Hypothalamus (tissue), 51 donors: Measurements from ENCODE around the gene OBP2A.
"Not testable (repeated sequence)": the region's sequence is repeated elsewhere in the genome, so short reads cannot be mapped to it uniquely, and the experiment has no call there.

Experiments used
- DNase-seq, 51 donors: peaks; one replicate each; lab custom pipeline; 2025; lab: John Stamatoyannopoulos, UW

The OBP2A gene

DNA sequence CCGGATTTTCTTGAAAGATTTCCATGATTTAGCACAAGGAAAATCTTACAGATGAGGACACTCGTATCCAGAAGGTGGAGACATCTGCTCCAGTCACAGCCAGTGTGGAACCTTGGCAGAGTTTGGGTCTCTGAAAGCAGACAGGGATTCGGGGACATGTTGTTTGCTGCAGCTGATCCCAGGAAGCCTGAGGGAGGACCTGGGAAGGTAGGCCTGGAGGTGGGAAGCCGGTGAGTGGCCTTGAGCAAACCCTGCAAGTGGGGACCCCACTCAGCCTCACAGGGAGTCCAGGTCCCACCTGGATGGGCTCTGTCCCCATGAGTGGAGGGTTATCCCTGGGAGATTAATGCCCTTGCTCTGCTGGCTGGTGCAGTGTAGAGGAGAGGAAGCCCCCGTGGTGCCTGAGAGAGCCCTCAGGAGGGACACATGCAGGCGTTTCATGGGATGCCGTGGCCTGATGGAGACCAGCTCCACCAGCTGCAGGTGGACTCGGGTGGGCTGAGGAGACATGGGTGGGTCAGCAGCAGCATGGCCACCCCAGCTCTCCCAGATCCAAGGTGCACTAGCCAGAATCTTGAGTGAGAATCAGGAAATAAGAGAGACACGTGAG lies 37.6 kb upstream of the OBP2A start:
- no peak for DNase-seq

DNA sequence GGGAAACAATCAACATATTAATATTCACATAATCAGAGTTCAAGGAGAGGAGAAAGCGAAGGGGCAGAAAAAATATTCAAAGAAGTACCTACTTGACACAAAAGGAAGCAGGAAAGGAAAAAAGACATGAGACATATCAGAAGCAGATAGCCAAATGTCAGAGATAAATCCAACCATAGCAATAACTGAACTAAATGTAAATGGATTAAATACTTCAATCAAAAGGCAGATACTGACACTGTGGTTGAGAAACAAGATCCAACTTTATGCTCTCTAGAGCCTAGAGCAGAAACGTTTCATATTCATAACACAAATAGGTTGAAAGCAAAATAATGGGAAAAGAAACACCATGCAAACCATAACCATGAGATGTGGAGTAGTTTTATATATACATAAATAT lies 36.5 kb upstream of the OBP2A start:
- DNase-seq, result no peak

DNA sequence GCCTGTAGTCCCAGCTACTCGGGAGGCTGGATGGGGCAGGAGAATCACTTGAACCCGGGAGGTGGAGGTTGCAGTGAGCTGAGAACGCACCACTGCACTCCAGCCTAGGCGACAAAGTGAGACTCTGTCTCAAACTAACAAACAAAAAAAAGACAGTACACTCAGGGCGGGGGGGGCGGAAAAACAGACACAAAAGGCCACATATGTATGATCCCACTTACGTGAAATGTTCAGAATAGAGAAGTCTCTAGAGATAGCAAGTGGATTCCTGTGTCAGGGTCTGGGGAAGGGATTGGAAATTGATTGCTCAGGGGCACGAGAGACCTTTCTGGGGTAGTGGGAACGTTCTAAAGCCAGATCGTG lies 33.7 kb upstream of the OBP2A start:
- no peak for DNase-seq

DNA sequence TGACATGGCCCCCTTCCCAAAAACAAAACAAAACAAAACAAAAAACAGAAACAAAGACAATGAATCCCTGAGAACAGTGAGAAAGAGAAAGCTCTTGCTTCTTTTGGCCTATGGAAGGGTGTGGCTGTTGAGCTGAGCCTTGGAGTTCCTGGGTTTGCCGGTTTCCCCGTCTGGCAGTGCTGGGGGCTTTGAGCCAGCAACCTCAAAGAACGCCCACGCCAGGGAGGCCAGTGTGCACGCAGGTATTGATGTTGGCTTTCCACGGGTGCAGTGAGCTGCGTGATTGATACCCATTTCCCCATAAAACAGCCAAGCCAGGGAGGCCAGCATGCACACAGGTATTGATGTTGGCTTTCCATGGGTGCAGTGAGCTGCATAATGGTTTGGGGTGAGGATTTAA lies 33.0 kb upstream of the OBP2A start:
- no peak for DNase-seq

DNA sequence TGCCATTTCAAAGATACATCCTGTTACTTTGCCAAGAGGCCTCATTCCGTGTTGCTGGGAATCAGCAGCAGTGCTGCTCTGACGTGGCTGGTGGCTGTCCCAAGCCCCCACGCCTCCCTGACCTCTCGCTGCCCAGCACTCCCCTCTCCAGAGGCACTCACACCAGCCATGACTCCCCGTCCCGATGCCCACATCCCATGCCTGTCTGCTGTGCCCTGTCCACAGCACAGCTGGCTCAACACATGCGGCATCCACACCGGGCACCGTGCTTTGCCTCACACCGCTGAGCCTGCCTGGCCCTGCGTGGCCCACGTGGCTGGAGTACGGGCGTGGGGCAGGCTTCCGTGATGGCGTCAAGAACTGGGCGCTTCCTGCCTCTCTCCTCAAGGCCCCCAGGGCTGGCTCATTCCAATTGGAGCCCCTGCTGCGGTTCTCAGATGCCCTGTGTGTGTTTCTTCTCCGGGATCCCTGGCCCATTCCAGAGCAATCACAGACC lies 32.5 kb upstream of the OBP2A start:
- no peak for DNase-seq

DNA sequence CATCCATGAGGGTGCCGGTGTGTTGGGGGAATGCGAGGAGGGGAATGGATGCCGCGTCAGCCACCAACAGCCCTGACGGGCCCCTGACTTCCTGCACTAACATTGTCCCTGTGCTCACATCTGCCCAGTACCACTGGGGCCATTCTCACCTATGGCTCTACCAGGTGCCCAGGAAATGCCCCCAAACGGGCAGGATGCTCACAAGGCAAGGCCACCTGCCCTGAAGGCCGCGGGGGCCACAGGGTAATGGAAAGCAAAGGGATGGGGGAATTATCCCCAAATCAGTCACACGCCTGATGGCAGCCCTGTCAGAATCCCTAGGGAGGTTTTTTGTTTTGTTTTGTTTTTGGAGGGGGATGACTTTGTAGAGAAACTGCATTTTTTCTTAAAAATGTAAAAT lies 32.0 kb upstream of the OBP2A start:
- not testable (repeated sequence) for DNase-seq

DNA sequence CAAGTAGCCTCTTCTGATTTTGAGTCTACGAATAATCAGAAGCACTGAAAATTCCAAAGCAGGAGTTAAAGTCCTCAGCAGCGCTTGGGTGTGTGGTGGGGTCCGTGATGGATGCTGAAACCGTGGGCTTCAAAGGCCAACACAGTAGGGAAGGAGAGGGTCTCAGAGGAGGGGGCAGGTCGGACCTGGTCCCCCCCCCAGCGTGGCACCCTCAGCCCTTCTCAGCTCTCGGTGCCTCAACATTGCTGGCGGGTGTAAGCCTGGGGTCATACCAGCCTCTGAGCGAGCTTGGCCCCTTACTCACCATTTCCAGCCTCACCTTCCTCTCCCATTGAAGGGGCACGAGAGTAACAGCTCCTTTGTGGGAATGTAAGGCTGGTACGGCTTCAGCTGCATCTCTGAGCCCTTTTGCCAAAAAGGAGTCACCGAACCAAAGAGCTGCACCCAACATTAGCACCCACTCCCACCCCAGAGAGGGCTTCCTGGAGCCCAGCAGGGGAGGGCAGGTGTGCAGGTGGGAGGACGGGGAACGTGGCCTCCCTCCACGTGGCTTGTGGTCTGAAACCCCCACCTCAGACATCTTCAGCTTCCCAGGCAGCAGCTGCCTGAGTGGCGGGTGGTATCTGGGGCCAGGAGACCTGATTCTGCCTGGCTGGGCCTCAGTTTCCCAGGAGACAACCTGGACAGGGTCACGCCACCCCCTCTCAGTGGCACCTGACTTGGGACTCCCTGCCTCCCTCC lies 31.4 kb upstream of the OBP2A start:
- no peak for DNase-seq

DNA sequence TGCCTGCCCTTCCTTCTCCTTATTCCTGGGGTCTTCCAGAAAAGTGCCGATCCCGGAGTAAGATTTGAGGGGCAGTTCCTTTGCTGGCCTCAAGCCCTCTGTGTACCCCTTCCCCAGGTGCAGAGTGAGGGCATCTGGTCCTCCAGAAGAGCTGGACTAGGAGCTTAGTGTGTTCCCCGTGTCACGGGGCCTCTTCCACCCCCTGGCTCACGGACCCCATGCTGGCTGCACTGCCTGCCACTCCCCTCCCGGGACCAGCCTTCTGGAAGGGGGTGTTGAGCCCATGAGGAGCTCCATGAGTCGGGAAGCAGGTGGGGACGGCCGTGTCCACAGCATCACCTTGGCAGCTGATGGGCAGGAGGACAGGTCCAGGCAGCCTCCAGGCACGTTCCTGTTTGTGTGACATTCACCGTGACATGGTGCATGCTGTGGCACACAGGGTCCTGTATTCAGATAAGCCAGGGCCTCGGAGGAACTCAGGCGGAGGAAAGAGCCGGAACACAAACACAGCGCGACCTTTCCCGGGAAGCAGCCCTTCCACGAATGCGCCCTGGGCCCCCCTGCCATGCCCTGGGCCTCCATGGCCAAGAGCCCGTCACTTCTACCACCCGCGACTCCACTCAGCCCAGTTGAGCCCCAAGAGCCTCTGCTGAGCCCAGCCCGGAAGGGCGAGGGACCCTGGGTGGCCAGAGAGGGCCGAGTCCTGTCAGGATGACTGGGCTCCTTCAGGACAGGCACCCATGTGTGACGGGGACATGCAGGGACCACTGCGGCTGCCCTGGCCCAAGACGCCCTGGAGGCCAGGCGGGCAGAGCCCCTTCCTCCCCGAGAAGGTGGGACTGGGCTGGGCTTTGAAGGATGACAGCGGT lies 30.6 kb upstream of the OBP2A start:
- DNase-seq, result no peak

DNA sequence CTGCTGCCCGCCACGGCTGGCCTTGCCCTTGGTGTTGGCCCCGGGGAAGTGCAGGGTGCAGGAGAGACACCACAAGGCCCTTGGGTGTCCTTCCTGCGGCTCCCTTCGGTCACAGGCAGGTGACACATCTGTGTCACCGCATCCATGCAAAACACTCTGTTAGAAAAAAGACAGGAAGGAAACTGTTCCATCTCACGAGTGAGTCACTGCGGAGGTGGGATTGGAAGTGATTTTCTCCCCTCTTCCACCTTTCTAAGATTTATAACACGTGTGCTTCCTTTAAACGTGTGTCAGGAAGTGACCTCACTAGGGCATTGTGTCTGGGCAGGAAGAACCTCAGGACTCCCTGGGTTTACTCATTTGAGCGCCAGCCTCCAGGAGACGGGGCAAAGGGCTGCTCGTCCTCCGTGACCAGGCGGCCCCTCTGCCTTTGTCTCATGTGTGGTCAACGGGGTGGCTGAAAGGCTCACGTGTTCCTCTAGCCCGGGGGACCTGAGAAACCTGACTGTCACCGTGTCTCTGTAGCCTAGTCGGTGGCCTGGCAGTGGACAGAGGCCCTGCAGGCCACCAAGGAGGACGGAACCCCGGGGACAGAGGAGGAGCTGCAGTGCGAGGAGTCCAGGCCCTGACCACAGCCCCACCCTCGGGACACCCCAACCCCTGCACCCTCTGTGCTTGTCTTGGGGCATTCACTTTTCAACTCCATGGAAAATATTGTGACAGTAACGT lies 29.6 kb upstream of the OBP2A start:
- DNase-seq, result no peak

DNA sequence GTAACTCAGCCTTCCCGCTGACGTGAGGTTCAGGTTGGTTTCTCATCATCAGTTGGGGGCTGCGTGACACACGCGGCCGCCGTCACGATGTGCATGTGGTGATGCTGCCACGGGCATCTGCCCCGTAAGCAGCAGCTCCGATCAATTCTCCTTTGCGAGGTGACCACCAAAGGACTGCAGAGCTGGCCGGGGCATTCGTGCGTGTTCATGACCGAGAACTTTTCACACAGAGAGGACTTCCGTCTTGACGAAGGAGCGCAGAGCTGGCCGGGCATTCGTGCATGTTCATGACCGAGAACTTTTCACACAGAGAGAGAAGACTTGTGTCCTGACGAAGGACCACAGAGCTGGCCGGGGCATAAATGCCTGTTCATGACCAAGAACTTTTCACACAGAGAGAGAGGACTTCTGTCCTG lies 28.5 kb upstream of the OBP2A start:
- no peak for DNase-seq

DNA sequence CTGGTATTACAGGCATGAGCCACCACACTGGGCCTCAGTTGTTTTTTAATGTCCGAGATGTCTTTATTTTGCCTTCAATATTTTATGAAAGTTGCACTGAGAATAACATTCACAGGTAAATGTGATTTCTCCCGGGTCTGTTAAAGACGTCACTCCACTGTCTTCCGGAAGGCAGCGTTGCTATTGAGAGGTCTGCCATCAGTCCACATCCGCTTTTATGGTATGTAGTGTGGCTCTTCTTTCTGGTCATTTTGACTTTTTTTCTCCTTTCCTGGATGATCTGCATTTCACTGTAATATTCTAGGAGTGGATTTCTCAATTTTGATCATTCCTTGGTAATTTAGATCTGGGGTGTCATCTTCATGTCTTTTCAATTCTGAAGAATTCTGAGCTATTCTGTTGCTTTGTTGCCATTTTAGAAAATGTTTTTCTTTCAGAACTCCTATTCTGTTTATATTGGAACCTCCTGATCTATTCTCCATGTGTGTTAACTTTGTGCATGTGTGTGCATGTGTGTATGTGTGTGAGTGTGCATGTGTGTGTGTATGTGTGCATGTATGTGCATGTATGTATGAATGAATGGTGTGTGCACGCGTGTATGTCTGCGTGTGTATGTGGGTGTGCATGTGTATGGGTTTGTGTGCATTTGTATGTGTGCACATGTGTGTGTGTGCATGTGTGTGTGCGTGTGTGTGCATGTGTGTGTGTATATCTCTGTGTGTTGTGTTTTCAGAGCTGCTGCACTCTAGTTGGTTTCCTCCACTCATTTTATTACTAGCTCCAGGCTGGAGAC lies 26.6 kb upstream of the OBP2A start:
- no peak for DNase-seq

DNA sequence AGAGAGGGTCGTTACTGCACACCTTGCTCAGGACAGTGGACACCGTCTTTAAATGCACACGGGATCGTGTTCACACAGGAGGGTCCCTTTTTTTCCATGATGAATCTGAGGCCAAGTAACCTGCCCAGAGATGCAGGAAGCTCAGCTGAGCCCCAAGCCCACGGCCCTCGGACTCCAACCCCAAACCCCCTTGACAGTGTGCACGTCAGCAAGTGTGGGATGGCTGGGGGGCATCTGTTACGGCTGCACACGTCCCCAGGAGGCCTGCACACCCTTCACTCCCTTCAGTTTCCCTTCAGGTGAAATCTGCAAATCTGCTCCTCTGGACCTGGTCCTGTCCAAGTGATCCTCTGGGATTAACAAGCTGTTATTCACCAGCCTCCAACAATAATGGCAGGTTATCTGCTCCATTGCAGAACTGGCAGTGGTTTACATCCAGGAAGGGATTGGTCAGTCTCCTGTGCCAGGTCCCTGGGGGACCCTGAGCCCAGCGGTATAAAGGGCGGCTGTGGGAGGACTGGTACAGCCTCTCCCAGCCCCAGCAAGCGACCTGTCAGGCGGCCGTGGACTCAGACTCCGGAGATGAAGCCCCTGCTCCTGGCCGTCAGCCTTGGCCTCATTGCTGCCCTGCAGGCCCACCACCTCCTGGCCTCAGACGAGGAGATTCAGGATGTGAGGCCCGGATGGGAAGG lies 24.9 kb upstream of the OBP2A start, which contains the start of gene LCN1:
Gene LCN1, plus strand, starts transcription at position 525 of the 692 bp plus-strand sequence. Its CDS starts 58 bp downstream, at position 583.
- DNase-seq, result no peak

DNA sequence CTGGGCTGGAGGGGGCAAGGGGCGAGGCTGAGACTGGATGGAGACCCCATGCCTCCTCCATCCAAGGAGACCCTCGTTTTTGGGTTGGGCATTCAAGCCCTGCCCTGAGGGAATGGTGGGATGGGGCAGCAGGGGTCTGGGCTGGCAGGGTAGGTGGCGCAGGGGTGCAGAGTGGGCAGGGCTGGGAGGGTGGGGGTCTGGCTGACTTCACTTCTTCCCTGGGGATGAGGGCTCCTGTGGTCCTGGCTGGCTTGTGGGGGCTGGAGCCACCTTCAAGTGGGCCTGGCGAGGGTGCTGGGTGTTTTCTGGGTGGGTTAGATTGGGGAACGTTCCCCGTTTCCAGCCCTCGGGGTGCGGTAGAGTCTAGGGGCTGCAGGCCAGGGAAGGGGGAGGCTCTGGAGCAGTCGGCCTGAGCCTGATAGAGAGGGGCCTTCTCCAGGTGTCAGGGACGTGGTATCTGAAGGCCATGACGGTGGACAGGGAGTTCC lies 24.3 kb upstream of the OBP2A start:
- no peak for DNase-seq

DNA sequence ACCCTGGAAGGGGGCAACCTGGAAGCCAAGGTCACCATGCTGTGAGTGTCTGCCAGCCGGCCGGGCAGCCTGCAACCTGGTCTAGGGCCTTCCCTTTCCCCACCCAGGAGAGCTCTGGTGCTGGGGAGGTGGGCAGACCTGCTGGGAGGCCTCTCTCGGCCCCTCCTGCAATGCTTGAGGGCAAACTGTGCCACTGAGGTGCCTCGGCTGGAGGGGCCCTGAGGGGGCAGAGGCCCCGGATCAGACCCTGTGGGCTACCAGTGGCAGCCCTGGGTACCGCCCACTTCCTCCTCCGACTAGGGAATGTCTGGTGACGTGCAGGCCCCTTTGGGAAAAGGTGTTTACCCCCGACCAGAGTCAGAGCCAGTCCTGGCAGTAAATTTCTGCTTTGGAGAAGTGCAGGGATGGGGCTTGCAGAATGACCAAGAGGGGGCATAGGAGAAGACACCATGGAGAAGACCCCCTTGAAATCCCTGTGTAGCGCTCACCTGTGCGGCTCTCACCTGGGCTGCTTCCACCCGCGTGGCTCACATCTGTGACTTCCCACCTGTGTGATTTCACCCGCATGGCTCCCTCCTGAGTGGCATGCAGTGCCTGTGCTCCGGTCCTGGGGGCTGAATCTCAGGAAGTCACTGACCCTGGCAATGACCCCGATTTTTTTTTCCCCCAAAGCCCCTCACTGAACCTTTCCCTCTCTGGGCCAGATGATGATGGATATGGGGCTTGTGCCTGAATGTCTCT lies 23.6 kb upstream of the OBP2A start:
- no peak for DNase-seq

DNA sequence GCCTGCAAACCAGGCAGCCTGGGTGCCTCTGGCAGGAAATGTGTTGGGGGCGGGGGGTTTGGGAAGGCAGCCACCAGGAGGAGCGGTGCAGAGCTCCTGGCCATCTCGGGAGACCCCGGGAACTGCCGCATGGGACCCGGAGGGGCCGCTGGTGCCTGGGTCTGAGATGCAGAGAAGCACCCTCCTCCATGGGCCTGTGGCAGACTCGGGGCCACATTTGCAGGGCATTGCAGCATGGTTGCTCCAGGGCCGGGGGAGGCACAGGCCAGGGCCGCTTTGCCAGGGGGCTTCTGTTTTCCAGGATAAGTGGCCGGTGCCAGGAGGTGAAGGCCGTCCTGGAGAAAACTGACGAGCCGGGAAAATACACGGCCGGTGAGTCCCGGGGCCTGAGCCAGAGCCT lies 23.0 kb upstream of the OBP2A start:
- DNase-seq, result no peak

DNA sequence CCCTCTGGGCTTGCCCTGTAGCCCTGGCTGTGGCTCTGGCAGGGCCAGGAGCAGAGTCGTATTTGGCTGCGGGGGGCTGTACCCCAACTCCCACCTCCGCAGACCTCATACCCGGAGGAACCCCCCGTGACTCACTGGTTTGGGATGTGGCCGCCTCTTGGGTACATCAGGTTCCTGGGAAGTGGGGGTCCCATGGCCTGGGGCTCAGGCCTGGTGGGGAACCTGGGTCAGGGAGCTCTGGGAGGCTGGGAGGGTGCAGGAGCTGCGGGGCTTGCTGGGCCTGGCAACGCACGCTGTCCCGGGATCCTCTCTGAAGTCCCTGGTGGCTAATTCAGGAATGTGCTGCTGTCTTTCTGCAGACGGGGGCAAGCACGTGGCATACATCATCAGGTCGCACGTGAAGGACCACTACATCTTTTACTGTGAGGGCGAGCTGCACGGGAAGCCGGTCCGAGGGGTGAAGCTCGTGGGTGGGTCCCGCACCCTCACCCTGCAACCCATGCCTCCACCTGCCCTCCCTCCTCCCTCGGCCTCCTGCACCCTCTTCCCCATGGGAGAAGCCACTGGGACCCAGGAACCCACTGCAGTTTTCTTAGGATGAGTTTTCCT lies 22.3 kb upstream of the OBP2A start:
- no peak for DNase-seq

DNA sequence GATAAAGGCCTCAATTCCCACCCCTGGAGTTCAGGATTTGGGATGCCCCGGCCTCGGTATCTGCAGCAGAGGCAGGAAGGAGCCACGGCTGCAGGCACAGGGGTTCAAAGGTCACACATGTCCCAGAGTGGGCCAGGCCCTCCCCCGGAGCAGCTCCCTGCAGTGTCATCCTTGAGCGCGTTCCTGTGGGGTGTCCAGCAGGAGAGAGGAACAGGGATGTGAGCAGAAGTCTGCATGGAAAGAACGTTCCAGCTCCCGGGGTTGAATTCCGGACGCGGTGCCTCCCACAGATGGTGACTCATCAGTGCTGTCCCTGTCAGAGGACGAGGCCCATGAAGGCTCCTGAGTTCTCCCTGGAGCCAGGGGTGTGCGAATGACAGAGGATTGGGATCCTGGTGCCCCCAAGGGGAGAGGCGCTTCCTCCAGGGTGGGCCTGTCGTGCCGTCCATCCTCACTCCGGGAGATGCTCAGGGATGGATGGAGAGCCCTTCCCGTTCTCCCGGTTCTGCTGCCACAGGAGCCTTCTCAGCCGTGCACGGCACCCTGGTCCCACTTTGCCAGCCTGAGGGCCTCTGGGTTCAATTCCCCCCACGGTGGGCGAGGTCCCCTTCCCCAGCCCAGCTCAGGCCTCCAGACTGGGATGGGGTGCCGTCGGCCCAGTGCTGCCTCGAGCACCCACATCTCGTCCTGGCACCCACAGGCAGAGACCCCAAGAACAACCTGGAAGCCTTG lies 21.6 kb upstream of the OBP2A start:
- DNase-seq, result no peak
